SW480 (cell line): Measurements from ENCODE around the gene BLOC1S2.
"Not testable (repeated sequence)": the region's sequence is repeated elsewhere in the genome, so short reads cannot be mapped to it uniquely, and the experiment has no call there.

Experiments
- DNase-seq: peaks from one replicate; pipeline ENCODE4 v3.0.0-alpha.2; 2016; ENCODE audit warnings: low spot score

BLOC1S2 gene

GRCh38 chr10:100291356-100291755 is 4.9 kb upstream of the BLOC1S2 start:
- no peak for DNase-seq

- DNase-seq: no peak
Measured at GRCh38 chr10:100289641-100290040, 3.2 kb upstream of the BLOC1S2 start.

- no peak for DNase-seq
Measured at GRCh38 chr10:100288196-100288595, 1.7 kb upstream of the BLOC1S2 start.

GRCh38 chr10:100287756-100288155 is 1.3 kb upstream of the BLOC1S2 start:
- no peak for DNase-seq

GRCh38 chr10:100285326-100285725 is 1.2 kb downstream of the BLOC1S2 start:
- not testable (repeated sequence) for DNase-seq

GRCh38 chr10:100282907-100283306 is 3.6 kb downstream of the BLOC1S2 start:
- DNase-seq: no peak

GRCh38 chr10:100276971-100277370 is 9.5 kb downstream of the BLOC1S2 start:
- DNase-seq: not testable (repeated sequence)

- DNase-seq: peak; percentile 89
Measured at GRCh38 chr10:100267239-100268104, 19.0 kb downstream of the BLOC1S2 start, which contains the start of gene CWF19L1. Gene CWF19L1 (minus strand): TSS chr10:100267638. CDS start chr10:100267593, 45 bp downstream.

GRCh38 chr10:100265821-100266485 is 20.5 kb downstream of the BLOC1S2 start:
- no peak for DNase-seq

- DNase-seq: no peak
Measured at GRCh38 chr10:100254191-100254590, 32.3 kb downstream of the BLOC1S2 start.

- no peak for DNase-seq
Measured at GRCh38 chr10:100253041-100253440, 33.4 kb downstream of the BLOC1S2 start.

- no peak for DNase-seq
Measured at GRCh38 chr10:100248820-100249219, 37.7 kb downstream of the BLOC1S2 start.

- DNase-seq: no peak
Measured at GRCh38 chr10:100245484-100246220, 40.8 kb downstream of the BLOC1S2 start.

- no peak for DNase-seq
Measured at GRCh38 chr10:100239851-100240250, 46.6 kb downstream of the BLOC1S2 start.

GRCh38 chr10:100238429-100238828 is 48.1 kb downstream of the BLOC1S2 start:
- DNase-seq: no peak

- DNase-seq: no peak
Measured at GRCh38 chr10:100232101-100232500, 54.4 kb downstream of the BLOC1S2 start.

- DNase-seq: no peak
Measured at GRCh38 chr10:100229819-100230422, 56.6 kb downstream of the BLOC1S2 start.

GRCh38 chr10:100223879-100224278 is 62.6 kb downstream of the BLOC1S2 start:
- DNase-seq: no peak
